Neural cell (in vitro differentiated cells): ENCODE results near the gene EHHADH. TPM values are rescaled to one million over a fixed set of nuclear protein-coding genes. Genes with fewer than 3 reads are reported as not detected.

Source experiments
- H2AFZ ChIP-seq: fragments of 200-600, 300-800 bp; sonication (generic), shearing (Covaris generic); 2 replicates; pipeline ENCODE4 v1.6.0; 2014; ENCODE audit warnings: low read depth, mild to moderate bottlenecking, antibody characterized with exemption, low read length, moderate library complexity
- H3F3A ChIP-seq: fragments of 200-600 bp; shearing (Covaris generic); 2 replicates; pipeline ENCODE4 v1.6.1; 2016; ENCODE audit warnings: mild to moderate bottlenecking, moderate library complexity, mixed read lengths, antibody characterized with exemption, low read length; ENCODE audit not compliant: insufficient read depth, poor library complexity, severe bottlenecking
- H3K27ac ChIP-seq: fragments of 200-600, 300-800 bp; sonication (generic), shearing (Covaris generic); 2 replicates; pipeline ENCODE4 v1.5.1; 2014; ENCODE audit warnings: mild to moderate bottlenecking, low read length, moderate library complexity
- H3K27me3 ChIP-seq: fragments of 300-800, 200-600 bp; sonication (generic), shearing (Covaris generic); 2 replicates; pipeline ENCODE4 v1.6.0; 2014; ENCODE audit warnings: mild to moderate bottlenecking, low read depth, low read length, moderate library complexity; ENCODE audit not compliant: insufficient read depth
- H3K36me3 ChIP-seq: fragments of 300-800, 200-600 bp; sonication (generic), shearing (Covaris generic); 2 replicates; pipeline ENCODE4 v1.5.1; 2014; ENCODE audit warnings: mild to moderate bottlenecking, antibody characterized with exemption, low read length, moderate library complexity; ENCODE audit not compliant: insufficient read depth
- H3K4me2 ChIP-seq: fragments of 300-800, 200-600 bp; sonication (generic), shearing (Covaris generic); 2 replicates; pipeline ENCODE4 v1.6.0; 2014; ENCODE audit warnings: mild to moderate bottlenecking, low read length
- H3K4me3 ChIP-seq: fragments of 300-800, 200-600 bp; sonication (generic), shearing (Covaris generic); 2 replicates; pipeline ENCODE4 v1.5.1; 2014; ENCODE audit warnings: mild to moderate bottlenecking, low read length, moderate library complexity
- H3K79me2 ChIP-seq: fragments of 200-600 bp; shearing (Covaris generic); replicated peaks from 2 replicates; pipeline ENCODE4 v1.6.0; 2014; ENCODE audit warnings: mild to moderate bottlenecking, low read length, moderate library complexity; ENCODE audit not compliant: insufficient read depth
- H3K9ac ChIP-seq: fragments of 300-800, 200-600 bp; sonication (generic), shearing (Covaris generic); 2 replicates; pipeline ENCODE4 v1.6.1; 2016; ENCODE audit warnings: mild to moderate bottlenecking, low read length, mixed read lengths
- H3K9me2 ChIP-seq: fragments of 200-600 bp; shearing (Covaris generic); 2 replicates; pipeline ENCODE4 v1.6.1; 2016; ENCODE audit warnings: mild to moderate bottlenecking, low read length, mixed read lengths; ENCODE audit not compliant: insufficient read depth
- H3K9me3 ChIP-seq: fragments of 200-600, 300-800 bp; sonication (generic), shearing (Covaris generic); 2 replicates; pipeline ENCODE4 v1.6.1; 2016; ENCODE audit warnings: mild to moderate bottlenecking, mixed run types, low read length, moderate library complexity, mixed read lengths
- H4K20me1 ChIP-seq: fragments of 200-600 bp; shearing (Covaris generic); 2 replicates; pipeline ENCODE4 v1.6.1; 2016; ENCODE audit warnings: mild to moderate bottlenecking, mixed run types; ENCODE audit not compliant: insufficient read depth
- CTCF ChIP-seq: fragments of 450-650 bp; IDR thresholded peaks from 2 replicates; pipeline ENCODE4 v1.5.1; 2014; ENCODE audit warnings: antibody characterized with exemption, mild to moderate bottlenecking, moderate library complexity; ENCODE audit not compliant: poor library complexity, severe bottlenecking
- EP300 ChIP-seq: fragments of 450-650 bp; conservative IDR thresholded peaks from 2 replicates; pipeline ENCODE4 v1.6.1; 2014; ENCODE audit warnings: antibody characterized with exemption, mild to moderate bottlenecking, moderate library complexity; ENCODE audit not compliant: poor library complexity, severe bottlenecking
- EZH2 ChIP-seq: fragments of 200-600, 300-800 bp; shearing (Covaris generic), sonication (generic); IDR thresholded peaks from 2 replicates; pipeline ENCODE4 v1.6.1; 2014; ENCODE audit warnings: antibody characterized with exemption, low read length, borderline replicate concordance, mild to moderate bottlenecking; ENCODE audit not compliant: insufficient read depth, poor library complexity, severe bottlenecking
- MXI1 ChIP-seq: fragments of 450-650 bp; conservative IDR thresholded peaks from 2 replicates; pipeline ENCODE4 v1.6.1; 2014; ENCODE audit warnings: antibody characterized with exemption, mild to moderate bottlenecking; ENCODE audit not compliant: poor library complexity, severe bottlenecking
- POLR2AphosphoS5 ChIP-seq: IDR thresholded peaks from 2 replicates; pipeline ENCODE4 v1.6.1; 2012
- RAD21 ChIP-seq: fragments of 450-650 bp; conservative IDR thresholded peaks from 2 replicates; pipeline ENCODE4 v1.6.1; 2014; ENCODE audit warnings: antibody characterized with exemption, mild to moderate bottlenecking, moderate library complexity
- REST ChIP-seq: IDR thresholded peaks from 2 replicates; pipeline ENCODE4 v1.6.1; 2012; ENCODE audit warnings: borderline replicate concordance
- SMC3 ChIP-seq: fragments of 450-650 bp; conservative IDR thresholded peaks from 2 replicates; pipeline ENCODE4 v1.6.1; 2014; ENCODE audit warnings: antibody characterized with exemption, mild to moderate bottlenecking, moderate library complexity; ENCODE audit not compliant: poor library complexity
- TAF1 ChIP-seq: IDR thresholded peaks from 2 replicates; pipeline ENCODE4 v1.6.1; 2012; ENCODE audit warnings: low read depth
- polyA plus RNA-seq: library from polyadenylated mRNA; depleted of rRNA; stranded (reverse); fragments of >200 nt; gene quantifications from 2 replicates; pipeline ENCODE4 v1.2.3, GENCODE V29; 2014

EHHADH gene
- polyA plus RNA-seq, 1 donor from 2014 or later = 2.0 TPM

DNA sequence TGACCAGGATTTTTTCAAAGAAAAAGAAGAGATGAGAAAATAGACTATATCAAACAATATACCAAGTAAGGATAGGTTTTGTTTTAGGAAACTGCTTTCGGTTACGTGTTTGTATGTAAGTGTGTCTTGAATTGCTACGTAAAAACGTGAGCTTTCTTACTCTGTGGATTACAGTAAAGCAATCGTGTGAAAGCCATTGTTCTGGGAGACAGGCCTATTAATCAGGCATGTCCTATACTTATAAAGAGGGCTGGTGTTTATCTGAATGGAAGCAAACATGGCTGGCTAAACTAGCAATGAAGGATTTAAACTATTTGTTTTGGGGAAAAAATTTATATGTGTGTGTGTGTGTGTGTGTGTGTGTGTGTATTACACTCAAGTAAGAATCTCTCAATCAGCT is 2.6 kb downstream of the EHHADH start:
- no peaks in the 10 kb centered on the region for H3K36me3 ChIP-seq
- H3K79me2 ChIP-seq = no peaks in the 10 kb centered on the region
- TF ChIP-seq SMC3 = no peak
- TF ChIP-seq REST = no peak
- no peak for TF ChIP-seq EP300
- no peak for TF ChIP-seq TAF1
- TF ChIP-seq EZH2 = no peak
- H4K20me1 ChIP-seq = no peaks in the 10 kb centered on the region
- H3K27ac ChIP-seq = no peak overlapping the region
- no peaks in the 10 kb centered on the region for H3K27me3 ChIP-seq
- no peaks in the 10 kb centered on the region for H3K9me3 ChIP-seq
- no peak overlapping the region for H3K4me2 ChIP-seq
- H2AFZ ChIP-seq = no peak overlapping the region
- no peaks in the 10 kb centered on the region for H3F3A ChIP-seq
- no peaks in the 10 kb centered on the region for H3K9me2 ChIP-seq
- H3K4me3 ChIP-seq = no peak overlapping the region
- H3K9ac ChIP-seq = no peak overlapping the region

GRCh38 chr3:185250653-185251052 is 3.2 kb downstream of the EHHADH start:
- Histone ChIP-seq H4K20me1 (no peaks in the 10 kb centered on the region), H3K36me3 (no peaks in the 10 kb centered on the region), H3K27ac (no peak overlapping the region), H3K9me3 (no peaks in the 10 kb centered on the region), H3K9me2 (no peaks in the 10 kb centered on the region), H3K4me3 (no peak overlapping the region), H2AFZ (no peak overlapping the region), H3K79me2 (no peaks in the 10 kb centered on the region), H3K9ac (no peak overlapping the region), H3K4me2 (no peak overlapping the region), H3K27me3 (no peaks in the 10 kb centered on the region), H3F3A (no peaks in the 10 kb centered on the region)
- no peak for TF ChIP-seq EZH2
- no peak for TF ChIP-seq EP300
- no peak for TF ChIP-seq MXI1
- no peak for TF ChIP-seq CTCF
- TF ChIP-seq SMC3 = no peak

DNA sequence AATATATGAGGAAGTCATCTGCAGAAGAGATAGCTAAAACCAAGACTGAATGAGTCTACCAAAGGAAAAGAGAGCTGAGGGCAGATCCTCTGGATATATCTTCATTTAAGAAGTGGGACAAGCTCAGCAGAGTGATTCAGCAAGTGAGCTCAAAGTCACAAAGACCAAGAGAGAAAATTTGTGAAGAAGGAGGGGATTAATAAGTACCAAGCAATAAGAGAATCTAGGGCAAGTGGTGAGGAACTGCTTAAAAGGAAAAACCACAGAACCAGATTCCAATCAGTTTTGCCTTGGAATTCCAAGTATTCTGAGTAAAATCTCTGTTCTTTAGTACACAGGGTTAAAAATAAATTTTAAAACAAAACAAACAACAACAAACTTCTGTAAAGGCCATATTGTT is 3.6 kb downstream of the EHHADH start:
- Histone ChIP-seq H3K27ac (no peak overlapping the region), H3K9me2 (no peaks in the 10 kb centered on the region), H4K20me1 (no peaks in the 10 kb centered on the region), H2AFZ (no peak overlapping the region), H3K27me3 (no peaks in the 10 kb centered on the region), H3K79me2 (no peaks in the 10 kb centered on the region), H3K4me2 (no peak overlapping the region), H3K36me3 (no peaks in the 10 kb centered on the region), H3K9ac (no peak overlapping the region), H3K9me3 (no peaks in the 10 kb centered on the region), H3K4me3 (no peak overlapping the region), H3F3A (no peaks in the 10 kb centered on the region)
- no peak for TF ChIP-seq REST
- TF ChIP-seq SMC3 = no peak
- no peak for TF ChIP-seq POLR2AphosphoS5
- no peak for TF ChIP-seq RAD21
- no peak for TF ChIP-seq CTCF
- no peak for TF ChIP-seq TAF1
- no peak for TF ChIP-seq EZH2
- no peak for TF ChIP-seq MXI1
- TF ChIP-seq EP300 = no peak
